Sigmoid colon (tissue), 3 donors: ENCODE measurements around the gene FGFR2.

Experiments
- POLR2A ChIP-seq, 2 donors: fragments of 450-650 bp; IDR thresholded peaks; one replicate each; pipeline ENCODE4 v1.6.1; 2016; ENCODE audit warnings: antibody characterized with exemption in 2 of 2, mild to moderate bottlenecking in 2 of 2, moderate library complexity in 2 of 2
- TF ChIP-seq, protein P1 (sequence below), 4 experiments: fragments of 450-650 bp in 3 of 4; fragments of 200-600 bp in 1 of 4; IDR thresholded peaks; one replicate each; pipeline ENCODE4 v1.5.1; 2016 to 2019; ENCODE audit warnings: antibody characterized with exemption in 4 of 4, mild to moderate bottlenecking in 3 of 4, moderate library complexity in 2 of 4

- TF ChIP-seq POLR2A (IDR thresholded peaks at IDR 0.05), result no peak
- TF ChIP-seq, protein P1, sequence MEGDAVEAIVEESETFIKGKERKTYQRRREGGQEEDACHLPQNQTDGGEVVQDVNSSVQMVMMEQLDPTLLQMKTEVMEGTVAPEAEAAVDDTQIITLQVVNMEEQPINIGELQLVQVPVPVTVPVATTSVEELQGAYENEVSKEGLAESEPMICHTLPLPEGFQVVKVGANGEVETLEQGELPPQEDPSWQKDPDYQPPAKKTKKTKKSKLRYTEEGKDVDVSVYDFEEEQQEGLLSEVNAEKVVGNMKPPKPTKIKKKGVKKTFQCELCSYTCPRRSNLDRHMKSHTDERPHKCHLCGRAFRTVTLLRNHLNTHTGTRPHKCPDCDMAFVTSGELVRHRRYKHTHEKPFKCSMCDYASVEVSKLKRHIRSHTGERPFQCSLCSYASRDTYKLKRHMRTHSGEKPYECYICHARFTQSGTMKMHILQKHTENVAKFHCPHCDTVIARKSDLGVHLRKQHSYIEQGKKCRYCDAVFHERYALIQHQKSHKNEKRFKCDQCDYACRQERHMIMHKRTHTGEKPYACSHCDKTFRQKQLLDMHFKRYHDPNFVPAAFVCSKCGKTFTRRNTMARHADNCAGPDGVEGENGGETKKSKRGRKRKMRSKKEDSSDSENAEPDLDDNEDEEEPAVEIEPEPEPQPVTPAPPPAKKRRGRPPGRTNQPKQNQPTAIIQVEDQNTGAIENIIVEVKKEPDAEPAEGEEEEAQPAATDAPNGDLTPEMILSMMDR (IDR thresholded peaks at IDR 0.05), result no peak
Observed at GRCh38 chr10:121525251-121526134, 72.8 kb downstream of the FGFR2 start.
